HG03469 (cell line): ENCODE measurements around the gene GVQW3.
"Not testable (repeated sequence)": the region's sequence is repeated elsewhere in the genome, so short reads cannot be mapped to it uniquely, and the experiment has no call there.

ENCODE experiments used
- ATAC-seq: cut with Tn5 transposase; IDR thresholded peaks from one replicate; pipeline ENCODE4 v1.9.1; 2021; ENCODE audit warnings: mild to moderate bottlenecking, moderate library complexity, moderate number of reproducible peaks; ENCODE audit not compliant: unreplicated experiment

The GVQW3 gene

GRCh38 chr11:76385903-76386302 is 4.8 kb downstream of the GVQW3 start:
- no peak for ATAC-seq

GRCh38 chr11:76388408-76388807 is 7.3 kb downstream of the GVQW3 start:
- ATAC-seq = no peak

GRCh38 chr11:76391021-76391420 is 9.9 kb downstream of the GVQW3 start:
- no peak for ATAC-seq

- ATAC-seq = no peak
Observed at GRCh38 chr11:76391811-76392475, 10.8 kb downstream of the GVQW3 start.

- ATAC-seq = no peak
Observed at GRCh38 chr11:76392870-76393269, 11.7 kb downstream of the GVQW3 start.

GRCh38 chr11:76394411-76394810 is 13.3 kb downstream of the GVQW3 start:
- ATAC-seq = no peak

GRCh38 chr11:76395296-76395695 is 14.2 kb downstream of the GVQW3 start:
- ATAC-seq = no peak

- ATAC-seq = no peak
Observed at GRCh38 chr11:76397383-76397782, 16.3 kb downstream of the GVQW3 start.

GRCh38 chr11:76400967-76401366 is 19.8 kb downstream of the GVQW3 start:
- no peak for ATAC-seq

- ATAC-seq = not testable (repeated sequence)
Observed at GRCh38 chr11:76401484-76401883, 20.4 kb downstream of the GVQW3 start.

- ATAC-seq = no peak
Observed at GRCh38 chr11:76406359-76406758, 25.2 kb downstream of the GVQW3 start.

GRCh38 chr11:76408171-76408965 is 27.2 kb downstream of the GVQW3 start:
- no peak for ATAC-seq

- no peak for ATAC-seq
Observed at GRCh38 chr11:76410851-76411357, 29.8 kb downstream of the GVQW3 start.

GRCh38 chr11:76415073-76415472 is 34.0 kb downstream of the GVQW3 start:
- ATAC-seq = no peak

GRCh38 chr11:76419896-76420295 is 38.8 kb downstream of the GVQW3 start:
- no peak for ATAC-seq

- ATAC-seq = no peak
Observed at GRCh38 chr11:76424379-76424778, 43.3 kb downstream of the GVQW3 start.

- ATAC-seq = no peak
Observed at GRCh38 chr11:76424891-76425290, 43.8 kb downstream of the GVQW3 start.

GRCh38 chr11:76426660-76427059 is 45.5 kb downstream of the GVQW3 start:
- no peak for ATAC-seq

GRCh38 chr11:76436020-76436419 is 54.9 kb downstream of the GVQW3 start:
- ATAC-seq = no peak

- ATAC-seq = no peak
Observed at GRCh38 chr11:76443268-76443980, 62.3 kb downstream of the GVQW3 start.

- ATAC-seq = no peak
Observed at GRCh38 chr11:76444065-76444383, 62.9 kb downstream of the GVQW3 start.
